CD4-positive, alpha-beta T cell treated with Interleukin-15 for 4 hours (primary cell): ENCODE results near the gene SLC9A7.
"Not testable (repeated sequence)": the region's sequence is repeated elsewhere in the genome, so short reads cannot be mapped to it uniquely, and the experiment has no call there.

Source experiments
- DNase-seq: peaks from one replicate; pipeline ENCODE4 v3.0.0-alpha.2; 2020; ENCODE audit warnings: low spot score

Gene SLC9A7

DNA sequence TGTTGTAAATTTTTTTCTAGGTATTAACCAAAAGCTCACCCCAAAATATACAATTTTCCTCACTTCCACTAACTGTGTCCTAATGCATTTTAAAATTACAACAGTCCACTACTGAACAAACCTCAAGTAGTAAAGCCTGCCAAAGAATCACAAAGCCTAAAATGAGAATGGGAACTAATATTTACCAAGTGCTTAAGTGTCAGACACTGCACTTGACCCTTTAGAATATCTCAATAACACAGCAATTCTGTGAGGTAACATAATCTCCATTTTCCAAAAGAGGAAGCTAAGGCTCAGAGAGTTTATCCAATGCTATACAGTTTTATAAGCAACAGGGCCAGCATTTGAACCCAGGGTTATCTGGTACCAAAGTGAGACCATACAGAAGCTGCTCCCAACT lies 4.9 kb downstream of the SLC9A7 start:
- no peak for DNase-seq

DNA sequence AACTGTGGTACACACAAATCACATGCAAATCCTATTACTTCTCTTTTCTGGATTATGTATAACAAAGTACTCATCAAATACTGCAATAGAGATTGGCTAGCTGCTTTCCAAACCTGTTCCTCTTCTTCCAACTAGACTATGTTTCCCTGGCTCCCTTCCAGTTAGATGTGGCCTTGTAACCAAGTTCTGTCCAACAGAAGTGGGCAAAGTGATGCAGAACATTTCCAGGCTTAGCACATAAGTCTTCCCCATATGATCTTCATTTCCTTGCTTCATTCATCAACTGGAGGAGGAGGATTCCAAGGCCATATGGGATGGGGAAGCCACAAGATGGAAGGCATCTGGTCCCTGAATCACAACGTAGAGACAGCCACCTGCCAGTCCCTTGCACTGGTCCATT lies 8.0 kb downstream of the SLC9A7 start:
- DNase-seq: no peak

- DNase-seq: no peak
These were observed 14.9 kb downstream of the SLC9A7 start for GRCh38 chrX:46744009-46744408.

- DNase-seq: no peak
These were observed 15.9 kb downstream of the SLC9A7 start for GRCh38 chrX:46743046-46743445.

GRCh38 chrX:46739736-46740135 lies 19.2 kb downstream of the SLC9A7 start:
- no peak for DNase-seq

DNA sequence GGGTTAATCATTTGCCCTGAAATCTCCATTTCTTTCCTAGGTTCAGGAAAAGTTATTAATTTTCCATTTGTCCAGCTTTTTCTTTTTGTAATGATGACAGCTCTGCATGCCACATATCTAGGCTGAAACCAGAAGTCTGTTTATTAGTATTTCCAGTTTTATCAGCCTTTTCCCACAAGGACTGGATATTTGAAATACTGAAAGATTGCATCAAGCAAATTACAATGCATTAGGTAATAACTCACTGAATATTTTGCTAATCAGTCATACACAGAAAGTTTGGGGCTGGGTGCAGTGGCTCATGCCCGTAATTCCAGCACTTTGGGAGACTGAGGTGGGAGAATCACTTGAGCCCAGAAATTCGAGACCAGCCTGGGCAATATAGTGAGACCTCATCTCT lies 21.5 kb downstream of the SLC9A7 start:
- DNase-seq: no peak

GRCh38 chrX:46737041-46737440 lies 21.9 kb downstream of the SLC9A7 start:
- no peak for DNase-seq

GRCh38 chrX:46735622-46736021 lies 23.3 kb downstream of the SLC9A7 start:
- DNase-seq: no peak

- no peak for DNase-seq
These were observed 25.7 kb downstream of the SLC9A7 start for GRCh38 chrX:46733226-46733625.

- no peak for DNase-seq
These were observed 28.2 kb downstream of the SLC9A7 start for GRCh38 chrX:46730765-46731164.

GRCh38 chrX:46727441-46727840 lies 31.5 kb downstream of the SLC9A7 start:
- no peak for DNase-seq

DNA sequence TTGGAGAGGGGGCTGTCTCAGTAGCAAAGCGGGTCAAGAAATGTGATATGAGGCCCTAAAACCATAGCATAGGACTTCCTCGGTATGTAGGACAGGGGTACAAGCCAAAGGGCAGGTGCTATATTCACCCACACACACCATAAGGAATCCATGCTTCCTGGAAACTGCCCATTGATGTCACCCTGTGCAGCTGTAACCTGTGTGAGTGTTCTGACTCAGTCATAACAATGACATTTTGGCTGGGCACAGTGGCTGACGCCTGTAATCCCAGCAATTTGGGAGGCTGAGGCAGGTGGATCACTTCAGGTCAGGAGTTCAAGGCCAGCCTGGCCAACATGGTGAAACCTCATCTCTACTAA lies 35.4 kb downstream of the SLC9A7 start:
- DNase-seq: not testable (repeated sequence)

DNA sequence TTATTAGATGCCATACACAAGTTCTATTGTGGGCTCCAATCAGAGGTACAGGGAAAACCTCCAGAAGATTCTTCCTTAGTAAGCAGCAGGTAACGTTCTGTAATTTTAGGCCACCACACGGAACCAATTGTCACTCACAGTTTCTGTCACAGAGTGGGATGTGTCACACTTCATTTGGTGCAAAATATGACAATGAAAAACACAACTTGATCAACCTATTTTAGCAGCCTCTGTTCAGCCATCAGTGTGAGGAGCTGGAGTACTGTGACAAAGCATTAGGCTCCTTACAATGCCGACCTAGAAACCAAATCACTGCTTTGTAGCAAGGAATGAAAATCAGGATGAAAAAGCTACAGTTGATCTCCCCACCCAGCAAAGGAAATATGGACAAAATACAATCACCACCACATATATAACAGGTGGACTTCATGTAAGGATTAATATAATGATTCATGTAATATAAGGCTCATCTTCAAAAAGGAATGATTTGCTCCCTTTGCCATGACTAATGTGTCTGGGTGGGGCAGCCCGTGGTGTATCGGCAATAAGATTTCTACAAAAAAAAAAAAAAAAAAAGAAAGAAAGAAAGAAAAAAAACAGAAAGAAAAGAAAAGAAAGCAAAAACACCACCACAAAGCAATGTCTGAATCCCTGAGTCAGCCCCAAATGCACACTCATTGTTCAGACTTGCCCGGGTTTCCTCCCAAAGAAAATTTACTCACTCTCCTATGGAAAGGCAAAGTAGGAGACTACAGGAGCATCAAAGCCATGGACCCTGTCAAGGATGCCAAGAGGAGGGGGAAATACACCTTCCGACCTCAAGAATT lies 36.0 kb downstream of the SLC9A7 start:
- no peak for DNase-seq

GRCh38 chrX:46716796-46717195 lies 42.1 kb downstream of the SLC9A7 start:
- no peak for DNase-seq

DNA sequence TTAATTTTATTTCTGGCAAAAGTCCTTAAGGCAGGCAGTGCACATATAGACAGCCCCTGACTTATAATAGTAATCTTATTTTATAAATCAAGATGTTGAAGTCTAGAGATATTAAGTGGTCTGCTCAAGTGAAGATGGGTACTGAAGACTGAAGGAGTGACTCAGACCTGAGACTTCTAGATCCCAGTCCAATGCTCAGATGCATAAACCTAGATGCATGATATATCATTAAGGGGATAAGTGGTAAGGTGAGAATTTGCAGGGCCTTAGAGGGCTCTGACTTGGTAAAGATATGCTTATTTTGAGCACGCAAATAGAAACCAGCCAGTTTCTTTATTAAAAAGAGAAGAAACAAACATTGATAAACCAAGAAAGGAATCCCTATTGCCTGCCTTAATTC lies 42.9 kb downstream of the SLC9A7 start:
- no peak for DNase-seq

DNA sequence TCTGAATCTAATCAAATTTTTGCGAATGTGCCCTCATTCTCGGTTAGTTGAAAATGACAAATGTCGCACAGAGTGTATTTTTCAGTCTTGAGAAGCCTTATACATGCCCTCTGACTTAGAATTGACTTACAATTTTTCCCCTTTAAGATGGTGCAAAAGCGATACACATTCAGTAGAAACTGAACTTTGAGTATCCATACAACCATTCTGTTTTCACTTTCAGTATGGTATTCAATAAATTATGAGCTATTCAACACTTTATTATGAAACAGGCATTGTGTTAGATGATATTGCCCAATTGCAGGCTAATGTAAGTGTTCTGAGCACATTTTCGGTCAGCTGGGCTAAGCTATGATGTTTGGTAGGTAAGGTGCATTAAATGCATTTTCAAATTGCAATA lies 43.4 kb downstream of the SLC9A7 start:
- no peak for DNase-seq

- DNase-seq: no peak
These were observed 45.0 kb downstream of the SLC9A7 start for GRCh38 chrX:46713672-46714490.

DNA sequence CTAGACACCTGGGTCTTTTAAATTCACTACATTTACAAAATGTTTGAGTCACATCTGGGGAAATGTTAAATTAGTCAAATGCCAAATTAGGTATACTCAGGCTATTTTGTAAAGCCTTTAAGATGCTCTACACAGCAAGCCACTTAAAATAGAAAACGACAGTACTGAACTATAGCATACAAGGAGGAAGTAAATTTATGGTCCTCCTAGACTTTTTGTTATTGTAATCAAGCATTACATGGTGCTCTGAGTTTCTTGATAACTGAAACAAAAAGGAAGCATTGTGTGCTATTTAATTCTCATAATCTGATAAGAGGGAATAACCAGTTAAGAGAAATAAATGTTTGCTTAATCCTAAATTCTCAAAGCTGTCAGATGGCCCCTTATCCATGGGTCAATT lies 46.2 kb downstream of the SLC9A7 start:
- no peak for DNase-seq

- no peak for DNase-seq
These were observed 47.8 kb downstream of the SLC9A7 start for GRCh38 chrX:46710927-46711623.

DNA sequence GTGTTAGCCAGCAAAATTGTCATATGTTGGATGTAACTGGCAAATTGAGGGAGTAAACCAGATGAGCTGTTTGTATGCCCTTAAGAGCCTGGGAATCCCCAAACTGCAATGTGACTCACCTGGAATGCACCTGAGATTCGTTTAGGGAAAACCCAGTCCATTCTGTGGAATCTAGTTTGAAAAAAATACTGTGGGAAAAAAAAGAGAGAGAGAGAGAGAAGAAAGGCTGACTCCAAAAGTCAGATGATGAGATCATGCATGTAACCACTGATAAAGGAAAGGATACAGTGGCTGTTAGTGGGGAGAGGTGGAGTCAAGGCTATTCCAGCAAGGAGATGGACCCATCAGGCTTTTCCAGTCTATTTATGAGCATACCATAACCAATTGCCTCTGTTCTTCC lies 48.5 kb downstream of the SLC9A7 start:
- DNase-seq: no peak

DNA sequence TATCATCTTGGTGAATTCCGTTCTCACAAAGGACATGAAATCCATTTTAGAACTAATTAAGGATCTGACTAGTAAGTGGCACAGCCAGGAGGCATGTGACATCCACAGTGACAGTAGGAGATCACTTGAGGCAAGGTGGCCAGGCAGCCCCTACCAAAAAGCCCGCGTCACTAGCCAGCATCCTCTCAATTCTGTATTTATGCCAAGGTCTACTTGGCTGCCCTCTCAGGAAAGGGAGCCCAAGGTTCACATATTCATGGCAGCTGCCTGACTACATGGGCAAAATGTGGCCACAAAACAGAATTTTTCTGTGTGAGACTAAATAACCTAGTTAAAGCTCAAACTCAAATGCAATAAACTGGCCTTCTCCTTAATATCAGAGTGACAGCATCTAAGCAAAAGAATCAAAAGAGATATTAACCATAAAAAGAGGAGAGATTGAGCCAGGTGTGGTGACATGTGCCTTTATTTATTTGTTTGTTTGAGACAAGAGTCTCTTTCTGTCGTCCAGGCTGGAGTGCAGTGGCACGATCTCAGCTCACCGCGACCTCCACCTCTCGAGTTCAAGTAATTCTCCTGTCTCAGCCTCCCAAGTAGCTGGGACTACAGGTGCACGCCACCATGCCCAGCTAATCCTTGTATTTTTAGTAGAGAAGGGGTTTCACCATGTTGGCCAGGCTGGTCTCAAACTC lies 51.5 kb downstream of the SLC9A7 start:
- no peak for DNase-seq

DNA sequence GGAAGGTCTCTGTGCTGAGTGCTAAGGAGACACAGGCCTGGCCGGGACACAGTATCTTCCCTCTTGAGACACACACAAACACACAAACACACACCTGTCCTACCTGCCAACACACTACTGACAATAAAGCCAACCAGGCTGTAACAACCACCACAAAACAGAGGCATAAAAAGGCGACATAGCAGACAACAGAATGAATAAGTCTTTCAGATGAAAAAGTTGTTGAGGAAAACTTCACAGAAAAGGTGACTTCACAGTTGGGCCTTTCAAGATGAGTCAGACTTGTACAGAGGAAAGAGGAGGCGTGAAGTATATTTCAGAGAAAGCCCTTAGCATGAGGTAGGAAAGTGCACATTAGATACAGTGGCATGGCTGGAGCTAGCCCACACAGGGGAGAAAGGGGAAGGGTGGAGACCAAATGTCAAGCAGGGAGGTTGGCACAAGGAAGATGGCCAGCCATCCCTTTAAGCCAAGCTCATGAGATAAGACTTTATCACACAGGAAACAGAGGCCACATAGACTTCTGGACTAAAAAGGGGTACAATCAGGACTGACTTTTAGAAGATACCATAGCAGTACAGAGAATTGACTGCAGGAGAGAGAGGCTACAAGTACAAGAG lies 54.0 kb downstream of the SLC9A7 start:
- peak; percentile 28 for DNase-seq
